K562 (cell line): ENCODE results near the gene RTL10. TPM values are rescaled to one million over a fixed set of nuclear protein-coding genes. Genes with fewer than 3 reads are reported as not detected.

ENCODE experiments used
- ATAC-seq: fragments of 200-7000 bp; cut with Tn5 transposase; 3 replicates; pipeline ENCODE4 v1.9.1; 2020; ENCODE audit warnings: moderate library complexity
- BruUV-seq: library from RNA; stranded (reverse); fragments of 400-500 nt; replicated peaks from 2 replicates; lab custom pipeline; 2021; lab: Mats Ljungman, UMichigan
- CTCF ChIA-PET: fragments of 300-600 bp; formaldehyde crosslinking; extraction: SDS; loops from one replicate; lab custom pipeline; 2021; ENCODE audit warnings: low intra/inter-chr PET ratio; lab: Yijun Ruan, JAX
- POLR2A ChIA-PET: fragments of 300-600, 350-650 bp; sonication (Branson Sonifier 250); formaldehyde crosslinking; extraction: SDS; loops from one replicate; lab custom pipeline; 2021; ENCODE audit warnings: antibody characterized with exemption, inconsistent platforms; lab: Yijun Ruan, JAX
- DNase-seq, 4 experiments: peaks; one replicate each; pipeline versions ENCODE4 v3.0.0 to v3.0.0-alpha.2; 2011 to 2018; ENCODE audit warnings: low spot score in 3 of 4, mixed read lengths in 3 of 4; ENCODE audit errors: extremely low read depth in 1 of 4
- FAIRE-seq: peaks from 2 replicates; lab custom pipeline; 2011; peaks lifted over from hg19 to GRCh38; lab: Jason Lieb, UNC
- H2AFZ ChIP-seq: 2 replicates; pipeline ENCODE4 v1.6.0; 2011; ENCODE audit warnings: low read depth, low read length, control low read depth, inconsistent platforms
- H3K27ac ChIP-seq: fragments of 200-600 bp; 3 replicates; pipeline ENCODE4 v1.8.0; 2011; ENCODE audit warnings: low read depth, mild to moderate bottlenecking, control low read depth, inconsistent platforms, low read length, moderate library complexity, mixed read lengths; ENCODE audit errors: extremely low read depth
- H3K27me3 ChIP-seq, 2 experiments: fragments of 300-600 bp in 1 of 2; 2 replicates in 1 of 2; 3 replicates in 1 of 2; pipeline versions ENCODE4 v1.6.0 to v1.8.0; 2011; ENCODE audit warnings: inconsistent platforms in 2 of 2, low read length in 2 of 2, mild to moderate bottlenecking in 1 of 2, mixed read lengths in 1 of 2, moderate library complexity in 1 of 2; ENCODE audit not compliant: control insufficient read depth in 2 of 2, insufficient read depth in 2 of 2
- H3K36me3 ChIP-seq: fragments of 300-600 bp; 3 replicates; pipeline ENCODE4 v1.8.0; 2011; ENCODE audit warnings: mild to moderate bottlenecking, low read length, inconsistent platforms; ENCODE audit not compliant: control insufficient read depth, insufficient read depth
- H3K4me1 ChIP-seq, 2 experiments: fragments of 200-600 bp in 1 of 2; replicated peaks in 1 of 2; 2 replicates in 1 of 2; 3 replicates in 1 of 2; pipeline versions ENCODE4 v1.5.1 to v1.8.0; 2011; ENCODE audit warnings: inconsistent platforms in 2 of 2, low read length in 2 of 2, mild to moderate bottlenecking in 1 of 2, mixed read lengths in 1 of 2, moderate library complexity in 1 of 2; ENCODE audit not compliant: control insufficient read depth in 2 of 2, insufficient read depth in 2 of 2
- H3K4me2 ChIP-seq: 2 replicates; pipeline ENCODE4 v1.6.1; 2011; ENCODE audit warnings: low read length, control low read depth, inconsistent platforms, mixed read lengths; ENCODE audit not compliant: insufficient read depth
- H3K4me3 ChIP-seq: fragments of 200-600 bp; sonication (generic), shearing (Covaris generic); 2 replicates; pipeline ENCODE4 v1.5.1; 2016; ENCODE audit warnings: control low read depth, inconsistent platforms
- H3K79me2 ChIP-seq: fragments of 200-600 bp; 3 replicates; pipeline ENCODE4 v1.8.0; 2011; ENCODE audit warnings: low read length, inconsistent platforms; ENCODE audit not compliant: control insufficient read depth, insufficient read depth
- H3K9ac ChIP-seq, 2 experiments: 2 replicates each; pipeline versions ENCODE4 v1.6.0 to v1.6.1; 2011; ENCODE audit warnings: low read depth in 2 of 2, low read length in 2 of 2, control low read depth in 1 of 2, inconsistent platforms in 1 of 2, mild to moderate bottlenecking in 1 of 2, mixed read lengths in 1 of 2; ENCODE audit not compliant: insufficient read depth in 1 of 2
- H3K9me1 ChIP-seq: one replicate; pipeline ENCODE4 v1.6.0; 2011; ENCODE audit warnings: inconsistent platforms, mild to moderate bottlenecking, low read length, moderate library complexity; ENCODE audit not compliant: control insufficient read depth, insufficient read depth
- H3K9me3 ChIP-seq: replicated peaks from 2 replicates; pipeline ENCODE4 v1.5.1; 2011; ENCODE audit warnings: low read depth, low read length, inconsistent platforms; ENCODE audit not compliant: control insufficient read depth, insufficient read depth
- H4K20me1 ChIP-seq: replicated peaks from 2 replicates; pipeline ENCODE4 v1.6.1; 2011; ENCODE audit warnings: low read length, inconsistent platforms, mixed read lengths; ENCODE audit not compliant: control insufficient read depth, insufficient read depth
- BRF2 ChIP-seq: IDR thresholded peaks from 3 replicates; pipeline ENCODE4 v1.6.1; 2011; ENCODE audit warnings: borderline replicate concordance, mild to moderate bottlenecking; ENCODE audit not compliant: insufficient read length, insufficient read depth
- ELK1 ChIP-seq: sonication (generic); formaldehyde crosslinking; IDR thresholded peaks from 2 replicates; pipeline ENCODE4 v1.8.1; 2022; ENCODE audit warnings: missing genetic modification reagents
- EP400 ChIP-seq: fragments of 450-650 bp; IDR thresholded peaks from 2 replicates; pipeline ENCODE4 v1.6.1; 2017; ENCODE audit warnings: antibody characterized with exemption, mild to moderate bottlenecking, moderate library complexity
- ERF ChIP-seq: fragments of 450-650 bp; formaldehyde crosslinking; IDR thresholded peaks from 2 replicates; pipeline ENCODE4 v1.4.0; 2020; ENCODE audit warnings: mild to moderate bottlenecking, mixed read lengths
- NCOA1 ChIP-seq: fragments of 450-650 bp; IDR thresholded peaks from 2 replicates; pipeline ENCODE4 v1.6.1; 2016; ENCODE audit warnings: low read depth
- NEUROD1 ChIP-seq: fragments of 150-350 bp; IDR thresholded peaks from 2 replicates; pipeline ENCODE4 v1.6.1; 2014; ENCODE audit warnings: borderline replicate concordance, low read length, low read depth; ENCODE audit not compliant: partially characterized antibody
- POLR2B ChIP-seq: fragments of 450-650 bp; IDR thresholded peaks from 2 replicates; pipeline ENCODE4 v1.6.1; 2018; ENCODE audit warnings: low read depth; ENCODE audit not compliant: partially characterized antibody
- SMARCA4 ChIP-seq: fragments of 450-650 bp; IDR thresholded peaks from 2 replicates; pipeline ENCODE4 v1.6.1; 2016
- TBL1XR1 ChIP-seq, 2 experiments: IDR thresholded peaks; 2 replicates each; pipeline ENCODE4 v1.6.1; 2012; ENCODE audit warnings: improper control_type of control experiment in 2 of 2, low read length in 2 of 2, mild to moderate bottlenecking in 1 of 2
- WHSC1 ChIP-seq: IDR thresholded peaks from one replicate; pipeline ENCODE4 v1.6.1; 2012; ENCODE audit warnings: low read length, control low read depth, inconsistent platforms
- ZBTB9 ChIP-seq: fragments of 450-650 bp; formaldehyde crosslinking; IDR thresholded peaks from 2 replicates; pipeline ENCODE4 v1.4.0; 2020; ENCODE audit warnings: mild to moderate bottlenecking, moderate library complexity
- ZNF217 ChIP-seq: sonication (generic); formaldehyde crosslinking; IDR thresholded peaks from 2 replicates; pipeline ENCODE4 v1.8.0; 2022; ENCODE audit warnings: mild to moderate bottlenecking, missing genetic modification reagents
- ZNF583 ChIP-seq: fragments of 250-450 bp; sonication (Bioruptor Pico); IDR thresholded peaks from 2 replicates; pipeline ENCODE4 v1.4.0; 2020
- WGBS: fragments of 100-300 bp; shearing (Covaris generic); methylation state at CpG from one replicate; pipeline ENCODE4 v1.1.6; 2016; ENCODE audit warnings: low coverage, mixed read lengths; ENCODE audit not compliant: insufficient coverage; ENCODE audit errors: missing lambda C conversion rate; 5-methylcytosine and 5-hydroxymethylcytosine counted together
- in situ Hi-C: fragments of 300-500 bp; cut with MboI; formaldehyde crosslinking; loops from 4 replicates; pipeline ENCODE4 v1.15.0; 2018; ENCODE audit warnings: inconsistent platforms, mixed read lengths
- intact Hi-C: fragments of 100-400 bp; cut with micrococcal nuclease; formaldehyde crosslinking; loops from 2 replicates; pipeline ENCODE4 v1.14.2; 2022
- polyA plus RNA-seq, 8 experiments: library from polyadenylated mRNA; depleted of rRNA in 4 of 8; stranded (reverse) in 5 of 8; unstranded in 3 of 8; fragments of >200 nt; fragmentation: Nextera tagmentation in 2 of 8; fragmentation: Illumina TruSeq in 1 of 8; extraction: Ambion mirVana in 2 of 8; extraction: Trizol in 1 of 8; gene quantifications; 2 replicates each; pipeline versions ENCODE4 v1.2.1 to v1.2.3, GENCODE V29; 2011 to 2014; ENCODE audit warnings: inconsistent platforms in 1 of 8, missing spikeins in 1 of 8
- total RNA-seq, 7 experiments: library from RNA; depleted of rRNA in 6 of 7; stranded (reverse); fragments of >200 nt in 6 of 7; fragmentation: Illumina TruSeq in 2 of 7; extraction: Trizol in 2 of 7; gene quantifications; 2 replicates each; pipeline versions ENCODE4 v1.2.1 to v1.2.3, GENCODE V29; 2011 to 2021; ENCODE audit warnings: low replicate concordance in 1 of 7

The RTL10 gene
- total and polyA plus RNA-seq, 9 of the 15 experiments (the other 6 are each of a cell fraction or from before 2014, with no cell fraction given), result 19.8 to 75.5 (median 32.5) TPM

- BruUV-seq, result no TSS peak
- ATAC-seq (no peak), FAIRE-seq (no peak), DNase-seq (peak in 2 of 4 experiments; percentile 70 to 73)
- Histone ChIP-seq H3K36me3 (peaks cover 54% of the 10 kb centered on the region), H3K9me3 (peaks cover 2% of the 10 kb centered on the region; the same call in 1 of the 2 replicates), H3K79me2 (peaks cover 80% of the 10 kb centered on the region), H3K9me1 (peaks cover 21% of the 10 kb centered on the region), H3K27ac (no peak overlapping the region; the same call in 2 of the 3 replicates), H2AFZ (no peak overlapping the region), H3K4me2 (peak overlapping the region; percentile 94), H4K20me1 (peaks cover 39% of the 10 kb centered on the region; the same call in 1 of the 2 replicates), H3K27me3 (no peaks in the 10 kb centered on the region), H3K4me1 (peaks cover 23 to 73% of the 10 kb centered on the region in 2 experiments), H3K4me3 (peak overlapping the region; percentile 62; the same call in 1 of the 2 replicates), H3K9ac (peak overlapping the region; percentile 68 to 86; a peak in 3 of 4 replicates)
- 90% methylated on average over 12 of the region's 12 CpGs for WGBS
- in situ Hi-C loops (no loop called here), intact Hi-C loops (loop anchor here (5.0 to 10.0 kb wide), 3 partner anchors 35 to 173 kb away; partner anchors contain the start of gene TANGO2)
- CTCF ChIA-PET, result no interaction called here
- POLR2A ChIA-PET, result interaction anchor here (0.6 to 13.6 kb wide), 9 partner anchors 10 to 185 kb away, joined by 3 to 247 read pairs (median 6); no protein-coding TSS in a partner anchor
- TF ChIP-seq NCOA1, result no peak
- 0 out of 2 replicates have a peak, but pooled peaks have one; percentile 28 for TF ChIP-seq ZBTB9 (CRISPR knock-in tag)
- TF ChIP-seq SMARCA4, result no peak
- peak in 1 of 2 experiments; percentile 38; a peak in 1 of 4 replicates for TF ChIP-seq TBL1XR1 (IDR thresholded peaks at IDR 0.05; ENCODE audit: low read length in 2 of 2)
- no peak for TF ChIP-seq ZNF217 (CRISPR knock-in tag)
- TF ChIP-seq EP400, result no peak
- no peak for TF ChIP-seq BRF2
- no peak for TF ChIP-seq ERF (CRISPR knock-in tag)
- peak; percentile 83 for TF ChIP-seq WHSC1
- TF ChIP-seq NEUROD1, result no peak
- TF ChIP-seq POLR2B, result no peak
- TF ChIP-seq ELK1 (CRISPR knock-in tag), result no peak
- peak; percentile 35; the same call in 1 of the 2 replicates for TF ChIP-seq ZNF583 (CRISPR knock-in tag)
Observed at GRCh38 chr22:19852177-19852781, 2.4 kb downstream of the RTL10 start.
